ENCODE measurements around the gene ATG16L1.

DNA sequence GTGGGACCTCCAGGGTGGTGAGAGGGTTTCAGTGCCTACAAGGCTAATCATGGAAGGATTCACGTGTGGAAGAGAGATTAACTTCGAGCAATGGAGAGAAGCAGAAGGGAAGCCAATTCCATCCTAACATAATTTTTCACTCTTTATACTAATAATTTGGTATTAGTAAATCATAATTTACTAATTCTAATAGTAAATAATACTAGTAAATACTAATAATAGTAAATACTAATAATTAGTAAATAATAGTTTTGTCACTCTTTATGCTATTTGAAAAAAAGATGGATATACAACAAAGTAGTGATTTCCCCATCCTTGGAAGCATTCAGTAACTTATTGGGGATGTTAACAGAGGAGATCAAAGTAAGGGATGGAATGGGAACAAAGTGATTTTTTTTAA is 49.8 kb downstream of the ATG16L1 start:
- TF ChIP-seq, protein P1, sequence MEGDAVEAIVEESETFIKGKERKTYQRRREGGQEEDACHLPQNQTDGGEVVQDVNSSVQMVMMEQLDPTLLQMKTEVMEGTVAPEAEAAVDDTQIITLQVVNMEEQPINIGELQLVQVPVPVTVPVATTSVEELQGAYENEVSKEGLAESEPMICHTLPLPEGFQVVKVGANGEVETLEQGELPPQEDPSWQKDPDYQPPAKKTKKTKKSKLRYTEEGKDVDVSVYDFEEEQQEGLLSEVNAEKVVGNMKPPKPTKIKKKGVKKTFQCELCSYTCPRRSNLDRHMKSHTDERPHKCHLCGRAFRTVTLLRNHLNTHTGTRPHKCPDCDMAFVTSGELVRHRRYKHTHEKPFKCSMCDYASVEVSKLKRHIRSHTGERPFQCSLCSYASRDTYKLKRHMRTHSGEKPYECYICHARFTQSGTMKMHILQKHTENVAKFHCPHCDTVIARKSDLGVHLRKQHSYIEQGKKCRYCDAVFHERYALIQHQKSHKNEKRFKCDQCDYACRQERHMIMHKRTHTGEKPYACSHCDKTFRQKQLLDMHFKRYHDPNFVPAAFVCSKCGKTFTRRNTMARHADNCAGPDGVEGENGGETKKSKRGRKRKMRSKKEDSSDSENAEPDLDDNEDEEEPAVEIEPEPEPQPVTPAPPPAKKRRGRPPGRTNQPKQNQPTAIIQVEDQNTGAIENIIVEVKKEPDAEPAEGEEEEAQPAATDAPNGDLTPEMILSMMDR (conservative IDR thresholded peaks at IDR 0.05; ENCODE audit: low read depth, low read length) = no peak
- no peak for TF ChIP-seq EZH2 (IDR thresholded peaks at IDR 0.05; ENCODE audit: borderline replicate concordance, low read depth, low read length, poor library complexity, severe bottlenecking)
